NCI-H1105 (cell line): ENCODE measurements around the gene GPR15LG.

ENCODE experiments used
- DNase-seq: peaks from one replicate; lab custom pipeline; 2025; lab: John Stamatoyannopoulos, UW

Gene GPR15LG

DNA sequence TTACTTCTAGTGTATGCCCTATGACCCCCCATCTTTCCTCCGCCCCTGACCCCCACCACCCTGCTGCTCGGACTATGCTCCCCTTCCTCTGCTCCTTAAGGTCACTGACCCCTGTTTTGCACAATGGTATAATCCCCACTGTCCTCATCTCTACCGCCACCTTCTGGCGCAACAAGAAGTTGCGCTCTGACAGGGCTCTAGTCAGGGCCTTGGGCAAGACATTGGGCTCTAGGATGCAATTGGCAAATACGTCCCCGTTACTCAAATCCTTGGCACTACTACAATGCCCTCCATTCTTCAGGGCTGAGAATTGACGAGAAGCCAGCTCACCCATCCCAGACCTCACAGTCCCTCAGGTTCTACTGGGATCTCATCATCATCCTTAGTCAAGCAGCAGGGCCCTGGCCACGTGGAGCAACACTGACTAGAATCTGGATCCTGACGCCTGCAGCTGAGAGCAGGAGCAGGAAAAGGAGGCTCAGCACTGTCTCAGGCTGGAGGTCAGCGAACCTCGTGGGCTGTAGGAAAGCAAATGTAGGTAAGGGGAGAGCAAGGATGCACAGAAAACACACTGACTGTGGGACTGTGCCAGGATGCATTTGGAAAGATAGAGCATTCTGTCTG lies 41.1 kb downstream of the GPR15LG start:
- no peak for DNase-seq

DNA sequence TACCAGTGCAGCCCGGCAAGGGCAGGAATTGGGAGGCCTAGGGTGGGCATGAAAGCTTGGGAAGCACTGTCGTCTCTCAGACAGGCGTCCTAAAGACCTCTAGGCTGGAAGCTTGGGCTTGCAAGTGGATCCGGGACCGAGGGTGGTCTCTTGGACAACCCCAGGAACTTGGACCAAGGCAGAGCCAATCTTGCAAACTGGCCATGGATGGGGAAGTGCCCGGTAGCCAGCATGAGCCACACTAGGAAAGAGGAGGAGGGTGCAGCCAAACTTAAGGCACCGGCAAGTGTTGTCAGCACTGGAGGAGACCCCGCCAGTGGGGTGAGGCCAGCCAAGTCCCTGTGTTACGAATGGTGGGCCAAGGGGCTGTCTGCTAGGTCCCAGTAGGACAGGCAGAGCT lies 43.2 kb downstream of the GPR15LG start:
- no peak for DNase-seq

DNA sequence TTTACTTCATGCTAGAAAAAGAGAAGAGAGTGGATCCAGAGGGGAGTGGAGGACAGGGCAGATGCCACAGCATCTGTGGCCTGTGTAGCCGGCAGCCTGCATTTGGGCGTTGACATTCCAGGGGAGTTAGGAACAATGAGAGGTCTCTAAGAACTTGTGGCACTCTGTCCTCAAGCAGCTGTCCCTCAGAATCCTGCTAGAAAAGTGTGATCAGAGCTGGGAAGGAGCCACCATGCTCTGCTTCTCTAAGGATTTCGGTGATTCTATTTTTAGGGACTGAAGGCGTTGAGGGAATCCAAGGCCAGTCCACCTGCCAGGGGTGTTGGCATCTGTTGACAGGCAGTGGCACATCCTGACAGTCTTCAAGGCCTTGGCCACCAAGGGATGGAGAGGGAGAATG lies 44.1 kb downstream of the GPR15LG start:
- DNase-seq, result no peak

DNA sequence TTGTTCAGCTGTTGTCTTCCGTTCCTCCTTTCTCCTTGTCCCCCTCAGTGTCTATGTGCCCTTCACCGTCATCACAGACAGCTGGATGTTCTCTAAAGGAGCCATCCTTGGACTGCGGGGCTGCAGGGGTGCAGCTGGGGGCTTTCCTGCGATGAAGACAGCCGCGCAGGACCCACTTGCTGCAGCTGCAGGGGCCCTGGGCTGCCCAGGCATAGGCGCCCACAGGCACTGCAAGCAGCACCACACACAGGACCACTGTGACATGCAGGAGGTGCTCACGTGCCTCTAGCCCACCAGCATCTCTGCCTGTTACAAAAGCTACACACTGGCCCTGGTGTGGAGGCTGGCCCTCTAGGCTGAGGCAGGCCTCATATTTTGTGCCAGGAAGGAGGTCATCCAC lies 48.3 kb downstream of the GPR15LG start:
- DNase-seq, result no peak

DNA sequence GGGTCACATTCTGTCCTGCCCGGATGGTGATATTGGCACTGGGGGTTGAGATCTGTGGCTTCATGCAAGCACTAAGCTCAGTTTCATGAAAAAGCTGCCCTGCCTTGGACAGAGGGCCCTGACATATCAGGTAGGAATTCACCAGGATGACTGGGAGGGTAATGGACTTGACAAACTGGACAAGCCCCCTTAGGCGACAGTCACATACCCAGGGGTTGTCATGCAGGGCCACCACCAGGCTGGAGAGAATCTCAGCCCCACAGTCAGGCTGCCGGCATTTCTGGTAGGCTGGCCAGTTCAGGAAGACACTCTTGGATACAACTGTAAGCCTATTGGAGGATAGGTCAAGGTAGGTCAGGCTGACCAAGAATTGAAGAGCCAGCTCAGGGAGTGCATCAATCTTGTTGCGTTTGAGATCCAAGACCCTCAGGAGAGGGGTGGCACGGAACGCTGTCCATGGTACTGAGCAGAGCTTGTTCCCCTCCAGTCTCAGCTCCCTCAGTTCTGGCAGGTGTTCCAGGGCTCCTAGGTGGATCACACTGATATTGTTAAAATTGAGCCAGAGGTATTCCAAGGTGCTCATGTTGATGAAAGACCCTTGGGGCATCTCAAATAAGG lies 50.9 kb downstream of the GPR15LG start:
- DNase-seq, result no peak

DNA sequence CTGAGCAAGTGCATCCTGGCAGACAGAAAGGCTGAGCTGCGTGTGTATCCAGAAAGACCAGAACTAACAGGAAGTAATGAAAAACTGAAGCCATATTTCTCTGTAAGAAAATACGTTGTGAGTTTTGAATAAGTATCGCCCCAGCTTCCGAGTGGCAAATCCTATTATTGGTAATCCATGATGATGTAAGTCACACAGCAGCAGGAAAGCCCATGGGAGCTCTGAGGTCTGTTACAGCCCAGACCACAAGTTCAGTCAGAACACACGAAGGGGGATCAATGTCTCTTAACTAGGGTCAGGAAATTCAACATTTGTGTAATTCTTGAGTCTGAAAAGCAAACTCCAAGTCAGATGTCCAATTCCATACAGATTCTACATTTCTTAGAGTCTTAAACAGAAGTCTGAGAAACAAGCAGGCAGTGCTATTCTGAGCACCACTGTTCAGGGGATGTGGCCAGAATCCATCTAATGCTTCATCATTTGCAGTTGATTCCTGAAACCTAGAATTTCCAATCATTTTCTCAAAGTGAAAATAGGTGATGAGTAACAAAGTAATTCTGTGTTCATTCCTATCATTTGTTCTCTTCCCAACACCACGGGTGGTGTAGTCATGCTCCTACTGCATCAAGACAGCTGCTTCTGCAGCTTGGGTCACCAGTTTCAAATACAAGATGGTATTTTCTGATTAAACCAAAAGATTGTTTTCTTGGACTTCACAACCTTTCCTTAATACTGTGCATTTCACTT lies 52.0 kb downstream of the GPR15LG start, which contains the start of gene LRIT2:
TSS of gene LRIT2 (minus strand) at position 118 of the 747 bp plus-strand sequence. CDS start at position 94, 24 bp downstream.
- DNase-seq, result no peak

DNA sequence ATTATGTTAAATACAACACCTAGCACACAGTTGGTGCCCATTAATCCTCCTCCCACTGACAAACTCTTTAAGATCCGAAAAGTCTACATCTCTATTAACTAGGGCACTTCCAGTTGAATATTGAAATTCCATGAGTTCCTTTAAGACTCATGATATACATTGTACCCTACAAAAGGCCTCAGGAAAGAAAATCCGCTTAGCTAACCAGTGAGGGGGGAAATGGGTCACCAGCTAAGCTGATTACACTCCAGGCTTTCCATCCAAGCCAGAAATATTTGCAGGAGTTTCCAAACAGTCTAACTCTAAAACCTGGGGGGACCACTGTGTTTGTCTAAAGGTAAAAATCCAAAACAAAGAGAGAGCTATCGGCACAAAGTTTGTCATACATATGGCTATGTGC lies 53.0 kb downstream of the GPR15LG start:
- DNase-seq, result no peak

DNA sequence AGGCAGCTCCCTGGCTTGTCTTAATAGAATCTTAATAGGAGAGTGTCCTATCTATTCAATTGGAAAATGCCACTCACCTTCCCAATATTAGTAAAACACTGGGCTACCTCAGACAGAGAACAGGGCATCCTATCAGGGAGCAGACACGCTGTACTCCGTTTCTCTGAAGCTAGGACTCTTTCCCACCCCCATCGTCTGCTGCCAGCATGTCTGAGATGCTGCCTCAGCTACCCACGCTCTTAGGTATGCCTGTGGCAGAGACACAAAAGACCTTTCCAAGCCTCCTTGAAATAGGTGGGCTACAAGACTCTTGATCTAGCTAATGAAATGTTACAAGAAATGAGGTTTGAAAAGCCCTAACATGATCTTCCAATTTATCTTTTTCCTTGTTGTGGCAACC lies 54.2 kb downstream of the GPR15LG start:
- DNase-seq, result no peak

DNA sequence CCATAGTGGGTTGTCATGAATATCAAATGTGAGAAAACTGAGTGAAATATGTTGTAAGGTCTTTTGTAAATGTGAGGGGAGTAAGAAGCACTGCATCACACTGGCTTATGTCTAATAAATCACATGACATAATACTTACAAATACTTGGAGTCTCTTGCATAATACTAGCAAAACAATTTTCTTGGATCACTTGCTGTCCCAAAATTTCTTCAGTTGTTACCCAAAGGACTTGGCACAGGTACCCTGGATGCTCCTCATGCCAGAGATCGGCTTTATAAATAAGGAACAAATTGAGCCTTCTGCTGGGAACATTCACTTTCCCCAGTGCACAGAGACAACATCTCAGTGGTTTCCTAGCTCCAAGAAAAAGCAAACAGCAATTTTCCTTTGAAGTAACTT lies 56.8 kb downstream of the GPR15LG start:
- no peak for DNase-seq

DNA sequence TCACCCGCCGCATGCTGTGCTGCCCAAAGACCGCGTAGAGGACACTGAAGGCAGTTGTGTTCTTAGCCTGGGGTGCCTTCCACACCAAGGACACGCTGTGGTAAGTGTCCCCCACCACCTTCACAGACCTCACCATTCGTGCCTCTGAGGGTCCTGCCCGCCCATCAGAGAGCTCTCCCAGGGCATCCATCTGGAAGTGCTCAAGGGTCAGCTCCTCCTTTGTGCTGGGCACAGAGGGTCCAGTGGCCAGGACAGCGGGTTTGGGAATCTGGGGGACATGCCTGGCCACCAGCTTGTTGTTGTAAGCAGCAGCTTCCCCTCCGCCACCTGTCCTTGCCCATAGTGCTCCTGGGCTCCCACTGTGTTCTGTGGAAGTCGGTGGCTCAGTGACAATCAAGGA lies 58.8 kb downstream of the GPR15LG start:
- no peak for DNase-seq

DNA sequence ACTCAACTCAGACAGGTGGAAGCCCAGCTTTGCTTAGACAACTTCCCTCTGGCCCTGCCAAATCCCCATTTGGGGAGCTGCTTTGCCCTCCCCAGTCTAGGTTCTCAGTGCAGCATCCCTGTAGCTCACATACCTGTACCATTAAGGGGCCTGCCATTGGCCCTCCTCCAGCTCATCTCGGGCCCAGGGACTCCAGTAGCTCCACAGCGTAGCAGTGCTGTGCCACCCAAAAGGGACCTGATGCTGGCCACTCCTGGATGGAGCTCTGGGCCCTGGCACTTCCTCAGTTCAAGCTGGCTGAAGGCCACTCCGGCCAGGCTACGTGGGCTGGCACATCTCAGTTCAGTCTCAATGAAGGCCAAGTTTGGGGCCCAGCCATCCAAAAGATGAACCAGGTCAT lies 60.3 kb downstream of the GPR15LG start:
- no peak for DNase-seq

DNA sequence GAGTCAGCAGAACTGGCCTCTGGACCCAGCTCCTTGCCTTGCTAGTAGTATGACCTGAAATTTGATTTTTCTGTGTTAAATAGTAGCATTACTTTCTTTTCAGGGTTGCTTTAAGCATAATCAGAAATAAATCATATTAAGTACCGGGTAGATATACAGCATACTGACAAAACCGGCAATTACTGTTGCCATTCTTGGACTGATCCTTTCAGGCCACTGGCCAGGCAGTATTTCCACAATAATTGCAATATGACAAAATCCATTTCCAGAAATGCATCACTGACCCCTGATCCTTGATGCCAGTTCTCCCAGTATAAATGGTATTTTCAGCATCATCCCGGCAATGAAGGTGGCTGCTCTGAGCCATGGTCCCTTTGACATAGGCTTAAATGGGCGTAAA lies 60.9 kb downstream of the GPR15LG start:
- no peak for DNase-seq
